GM10248 (cell line): ENCODE results near the gene SAV1.

Source experiments
- CTCF ChIA-PET: fragments of 300-600 bp; sonication (Branson Sonifier 250); formaldehyde crosslinking; extraction: SDS; loops from one replicate; lab custom pipeline; 2021; ENCODE audit warnings: antibody characterized with exemption; lab: Yijun Ruan, JAX
- POLR2A ChIA-PET: fragments of 350-650 bp; sonication (Branson Sonifier 250); formaldehyde crosslinking; extraction: SDS; loops from one replicate; lab custom pipeline; 2020; ENCODE audit warnings: antibody characterized with exemption; lab: Yijun Ruan, JAX
- DNase-seq: peaks from one replicate; pipeline ENCODE4 v3.0.0; 2012; ENCODE audit errors: extremely low spot score
- CTCF ChIP-seq: IDR thresholded peaks from 2 replicates; pipeline ENCODE4 v1.5.1; 2012; ENCODE audit warnings: mild to moderate bottlenecking, low read depth; ENCODE audit errors: extremely low read depth, missing control alignments, control extremely low read depth

The SAV1 gene

DNA sequence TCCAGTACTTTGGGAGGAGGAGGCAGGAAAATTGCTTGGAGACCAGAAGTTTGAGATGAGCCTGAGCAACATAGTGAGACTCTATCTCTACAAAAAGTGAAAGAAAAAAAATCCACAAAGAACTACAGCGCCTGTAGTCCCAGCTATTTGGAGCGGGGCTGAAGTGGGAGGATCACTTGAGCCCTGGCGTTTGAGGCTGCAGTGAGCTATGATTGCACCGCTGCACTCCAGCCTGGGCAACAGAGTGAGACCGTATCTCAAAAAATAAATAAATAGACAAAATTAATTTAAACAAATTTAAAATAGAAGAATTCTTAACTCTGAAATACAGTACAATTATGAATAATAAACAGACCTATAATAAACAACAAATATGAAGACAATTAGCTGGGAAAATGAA lies 67.3 kb downstream of the SAV1 start:
- ChIA-PET POLR2A (interaction anchor here (0.8 kb wide), 1 partner anchor 17 kb away, joined by 3 read pairs; no protein-coding TSS in a partner anchor), CTCF (interaction anchor here (0.7 to 2.6 kb wide), 21 partner anchors 9 to 262 kb away, joined by 3 to 29 read pairs (median 5); no protein-coding TSS in a partner anchor)
- no peak for TF ChIP-seq CTCF
- DNase-seq = no peak

DNA sequence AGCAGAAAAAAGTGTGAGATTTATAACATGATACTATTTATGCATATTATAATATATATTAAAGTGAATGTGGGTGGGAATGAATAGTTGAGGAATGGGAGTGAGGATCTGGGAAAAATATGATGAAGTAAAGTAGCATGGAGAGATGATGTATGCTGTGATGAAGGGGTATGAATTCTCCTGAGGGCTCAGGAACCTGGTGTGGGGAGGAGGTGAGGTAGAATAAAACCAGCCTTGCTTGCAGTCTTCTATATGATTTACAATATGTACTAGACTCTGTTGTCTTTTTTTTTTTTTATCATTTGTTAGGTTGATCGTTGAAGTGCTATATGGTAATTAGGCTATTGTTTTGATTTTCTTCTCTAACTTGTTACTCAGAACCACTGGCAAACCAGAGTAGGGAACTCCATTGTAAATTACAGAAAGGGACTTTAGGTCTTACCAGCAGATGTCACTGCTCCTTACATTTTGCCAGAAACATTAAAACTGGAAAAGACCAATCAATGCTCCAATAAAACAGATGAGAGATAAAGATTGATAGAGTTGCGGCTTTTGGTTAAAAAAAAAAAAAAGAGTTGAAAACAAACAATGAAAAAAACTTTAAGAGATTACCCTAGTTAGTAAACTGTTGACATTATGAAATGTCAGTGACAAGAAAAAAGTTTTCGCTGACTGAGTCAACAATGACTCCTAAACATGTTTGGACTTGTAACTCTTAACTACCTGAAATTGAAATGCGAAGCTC lies 68.2 kb downstream of the SAV1 start:
- TF ChIP-seq CTCF = peak; percentile 54
- POLR2A ChIA-PET = no interaction called here
- DNase-seq = peak; percentile 17
- CTCF ChIA-PET = interaction anchor here (0.8 to 3.8 kb wide), 19 partner anchors 7 to 261 kb away, joined by 3 to 30 read pairs (median 7); no protein-coding TSS in a partner anchor

- DNase-seq = no peak
- ChIA-PET POLR2A (no interaction called here), CTCF (interaction anchor here (1.1 to 4.5 kb wide), 9 partner anchors 8 to 262 kb away, joined by 3 to 30 read pairs (median 4); no protein-coding TSS in a partner anchor)
- no peak for TF ChIP-seq CTCF
Measured at GRCh38 chr14:50598765-50599164, 69.3 kb downstream of the SAV1 start.

- no peak for DNase-seq
- TF ChIP-seq CTCF = no peak
- POLR2A ChIA-PET = no interaction called here
- CTCF ChIA-PET = interaction anchor here (4.5 kb wide), 1 partner anchor 266 kb away, joined by 22 read pairs; no protein-coding TSS in a partner anchor
Measured at GRCh38 chr14:50594577-50595316, 73.4 kb downstream of the SAV1 start.

GRCh38 chr14:50590464-50590863 lies 77.6 kb downstream of the SAV1 start:
- DNase-seq = no peak
- no peak for TF ChIP-seq CTCF
- CTCF ChIA-PET = interaction anchor here (0.8 to 1.4 kb wide), 5 partner anchors 8 to 29 kb away, joined by 3 to 4 read pairs (median 3); no protein-coding TSS in a partner anchor
- POLR2A ChIA-PET = no interaction called here
